ENCODE results near the gene PHYKPL.

- no peak for TF ChIP-seq CTCF (IDR thresholded peaks at IDR 0.05)
- no peak for TF ChIP-seq REST (IDR thresholded peaks at IDR 0.05; ENCODE audit: insufficient read depth in 1 of 2, low read depth in 2 of 2, low read length in 1 of 2)
- TF ChIP-seq POLR2AphosphoS5 (IDR thresholded peaks at IDR 0.05; ENCODE audit: low read depth, low read length) = no peak
Measured at GRCh38 chr5:178194026-178194425, 38.6 kb downstream of the PHYKPL start.
